Ectodermal cell (in vitro differentiated cells): Measurements from ENCODE around the gene NKTR.
"Not testable (repeated sequence)": the region's sequence is repeated elsewhere in the genome, so short reads cannot be mapped to it uniquely, and the experiment has no call there.

Experiments used
- H3K27ac ChIP-seq: 2 replicates; pipeline ENCODE4 v1.7.0; 2013; ENCODE audit warnings: mild to moderate bottlenecking, low read depth, low read length; ENCODE audit not compliant: insufficient read depth, poor library complexity, severe bottlenecking
- H3K27me3 ChIP-seq: 2 replicates; pipeline ENCODE4 v1.7.0; 2013; ENCODE audit warnings: mild to moderate bottlenecking, low read length; ENCODE audit not compliant: insufficient read depth, control insufficient read depth, poor library complexity, severe bottlenecking
- H3K36me3 ChIP-seq: one replicate; pipeline ENCODE4 v1.7.0; 2013; ENCODE audit warnings: low read length; ENCODE audit not compliant: control insufficient read depth, insufficient read depth
- H3K4me1 ChIP-seq: one replicate; pipeline ENCODE4 v1.7.0; 2013; ENCODE audit warnings: low read length; ENCODE audit not compliant: control insufficient read depth, insufficient read depth
- H3K4me3 ChIP-seq: 2 replicates; pipeline ENCODE4 v1.7.0; 2013; ENCODE audit warnings: low read depth, low read length, control low read depth; ENCODE audit not compliant: insufficient read depth
- H3K9me3 ChIP-seq: 2 replicates; pipeline ENCODE4 v1.7.0; 2013; ENCODE audit warnings: mild to moderate bottlenecking, low read length, moderate library complexity; ENCODE audit not compliant: control insufficient read depth
- WGBS, 2 experiments: methylation state at CpG; one replicate each; pipeline ENCODE4 v1.1.7; 2013; ENCODE audit warnings: missing lambda C conversion rate in 2 of 2; 5-methylcytosine and 5-hydroxymethylcytosine counted together

NKTR gene

GRCh38 chr3:42595682-42596081, 4.8 kb upstream of the NKTR start:
- Histone ChIP-seq H3K4me1 (peaks cover 8% of the 10 kb centered on the region), H3K36me3 (no peaks in the 10 kb centered on the region), H3K27ac (no peak overlapping the region), H3K4me3 (no peak overlapping the region), H3K9me3 (no peaks in the 10 kb centered on the region), H3K27me3 (no peaks in the 10 kb centered on the region)
- WGBS, 2 experiments, result 90 to 99% methylated on average over 4 of the region's 4 CpGs

GRCh38 chr3:42597098-42597497, 3.4 kb upstream of the NKTR start:
- not testable (repeated sequence) for H3K36me3 ChIP-seq, H3K4me3 ChIP-seq, H3K27me3 ChIP-seq, H3K4me1 ChIP-seq, H3K9me3 ChIP-seq, H3K27ac ChIP-seq
- WGBS, 2 experiments, result 89 to 92% methylated on average over 7 of the region's 7 CpGs

GRCh38 chr3:42600958-42601675, 631 bp downstream of the NKTR start:
- Histone ChIP-seq H3K4me3 (peak overlapping the region; percentile 93), H3K9me3 (no peaks in the 10 kb centered on the region), H3K27ac (peak overlapping the region; percentile 87), H3K36me3 (peaks cover 5% of the 10 kb centered on the region), H3K4me1 (no peaks in the 10 kb centered on the region), H3K27me3 (no peaks in the 10 kb centered on the region)
- 0 to 2% methylated on average over 27 to 30 of the region's 31 CpGs for WGBS, 2 experiments

- H3K9me3 ChIP-seq, result no peaks in the 10 kb centered on the region
- 70 to 76% methylated on average over 9 of the region's 9 CpGs for WGBS, 2 experiments
- H3K36me3 ChIP-seq, result peaks cover 8% of the 10 kb centered on the region
- H3K4me3 ChIP-seq, result peak overlapping the region; percentile 93
- no peaks in the 10 kb centered on the region for H3K27me3 ChIP-seq
- H3K4me1 ChIP-seq, result no peaks in the 10 kb centered on the region
- no peak overlapping the region for H3K27ac ChIP-seq
Observed at GRCh38 chr3:42601896-42602581, 1.6 kb downstream of the NKTR start.

GRCh38 chr3:42602961-42603360, 2.5 kb downstream of the NKTR start:
- Histone ChIP-seq H3K36me3 (peaks cover 15% of the 10 kb centered on the region), H3K4me3 (no peak overlapping the region), H3K27ac (no peak overlapping the region), H3K9me3 (no peaks in the 10 kb centered on the region), H3K4me1 (no peaks in the 10 kb centered on the region), H3K27me3 (no peaks in the 10 kb centered on the region)
- 88 to 94% methylated on average over 1 of the region's 1 CpG for WGBS, 2 experiments

- 90 to 92% methylated on average over 2 to 4 of the region's 5 CpGs for WGBS, 2 experiments
- no peaks in the 10 kb centered on the region for H3K9me3 ChIP-seq
- H3K36me3 ChIP-seq, result peaks cover 20% of the 10 kb centered on the region
- no peak overlapping the region for H3K4me3 ChIP-seq
- no peaks in the 10 kb centered on the region for H3K4me1 ChIP-seq
- no peak overlapping the region for H3K27ac ChIP-seq
- H3K27me3 ChIP-seq, result no peaks in the 10 kb centered on the region
Observed at GRCh38 chr3:42605546-42606173, 5.2 kb downstream of the NKTR start.

GRCh38 chr3:42608581-42608980, 8.1 kb downstream of the NKTR start:
- Histone ChIP-seq H3K27me3 (no peaks in the 10 kb centered on the region), H3K9me3 (no peaks in the 10 kb centered on the region), H3K4me1 (no peaks in the 10 kb centered on the region), H3K4me3 (no peak overlapping the region), H3K27ac (no peak overlapping the region), H3K36me3 (peaks cover 15% of the 10 kb centered on the region)
- WGBS, 2 experiments, result 97% methylated on average over 5 of the region's 5 CpGs

GRCh38 chr3:42610976-42611375, 10.5 kb downstream of the NKTR start:
- WGBS, 2 experiments, result 100% methylated on average over 1 of the region's 1 CpG
- Histone ChIP-seq H3K36me3 (peaks cover 15% of the 10 kb centered on the region), H3K9me3 (no peaks in the 10 kb centered on the region), H3K27ac (no peak overlapping the region), H3K27me3 (no peaks in the 10 kb centered on the region), H3K4me3 (no peak overlapping the region), H3K4me1 (no peaks in the 10 kb centered on the region)

GRCh38 chr3:42612217-42612616, 11.7 kb downstream of the NKTR start:
- WGBS, 2 experiments, result no CpG with 5 or more reads among the region's 1 CpG
- H3K36me3 ChIP-seq, result peaks cover 10% of the 10 kb centered on the region
- no peak overlapping the region for H3K4me3 ChIP-seq
- no peaks in the 10 kb centered on the region for H3K9me3 ChIP-seq
- H3K27ac ChIP-seq, result no peak overlapping the region
- H3K4me1 ChIP-seq, result no peaks in the 10 kb centered on the region
- H3K27me3 ChIP-seq, result no peaks in the 10 kb centered on the region

GRCh38 chr3:42612928-42613327, 12.4 kb downstream of the NKTR start:
- peaks cover 5% of the 10 kb centered on the region for H3K36me3 ChIP-seq
- no peaks in the 10 kb centered on the region for H3K27me3 ChIP-seq
- H3K27ac ChIP-seq, result no peak overlapping the region
- WGBS, 2 experiments, result 93 to 100% methylated on average over 1 to 2 of the region's 3 CpGs
- H3K4me1 ChIP-seq, result no peaks in the 10 kb centered on the region
- H3K4me3 ChIP-seq, result no peak overlapping the region
- no peaks in the 10 kb centered on the region for H3K9me3 ChIP-seq
